ENCODE results near the gene TMPRSS3. TPM values are rescaled to one million over a fixed set of nuclear protein-coding genes. Genes with fewer than 3 reads are reported as not detected.
A peak's percentile ranks its signal among the peaks of the same experiment; 100 is the strongest.

Gene TMPRSS3
- total RNA-seq, 4 donors from 2014 or later = not detected

GRCh38 chr21:42381347-42381984 is 14.4 kb downstream of the TMPRSS3 start:
- TF ChIP-seq CTCF (IDR thresholded peaks at IDR 0.05) (peak in 2 of 3 experiments; percentile 25 to 43), EP300 (IDR thresholded peaks at IDR 0.05) (no peak)

GRCh38 chr21:42379426-42380215 is 16.2 kb downstream of the TMPRSS3 start:
- no peak overlapping the region for H3K4me3 ChIP-seq
- TF ChIP-seq EP300 (IDR thresholded peaks at IDR 0.05) = no peak
- no peak for TF ChIP-seq CTCF (IDR thresholded peaks at IDR 0.05)
- TF ChIP-seq POLR2A (IDR thresholded peaks at IDR 0.05; ENCODE audit: low read depth) = no peak
- no peak for TF ChIP-seq POLR2AphosphoS5 (IDR thresholded peaks at IDR 0.05)
- H3K9me3 ChIP-seq = peaks cover 0 to 13% (median 9%) of the 10 kb centered on the region in 4 donors
- H3K4me1 ChIP-seq = no peaks in the 10 kb centered on the region
- intact Hi-C loops (cut with DNase I) = no loop called here
- peaks cover 0 to 37% (median 0%) of the 10 kb centered on the region in 4 donors for H3K27me3 ChIP-seq
- 75% methylated on average over 13 of the region's 17 CpGs for WGBS
- H3K27ac ChIP-seq (replicated peaks in 1 of 4) = no peak overlapping the region
- H3K36me3 ChIP-seq = no peaks in the 10 kb centered on the region
- no peak for DNase-seq (ENCODE audit: extremely low spot score)

More at GRCh38 chr21:42381347-42381984, 14.4 kb downstream of the TMPRSS3 start:
- Histone ChIP-seq H3K36me3 (no peaks in the 10 kb centered on the region), H3K27me3 (peaks cover 0 to 29% (median 0%) of the 10 kb centered on the region in 4 donors), H3K4me1 (no peaks in the 10 kb centered on the region), H3K9me3 (peaks cover 0 to 13% (median 9%) of the 10 kb centered on the region in 4 donors), H3K4me3 (no peak overlapping the region), H3K27ac (replicated peaks in 1 of 4) (no peak overlapping the region)
- DNase-seq (ENCODE audit: extremely low spot score) = no peak
- no CpG with 5 or more reads among the region's 1 CpG for WGBS
- intact Hi-C loops (cut with DNase I) = no loop called here

- H3K4me3 ChIP-seq = no peak overlapping the region
- intact Hi-C loops (cut with DNase I) = no loop called here
- no peak for DNase-seq (ENCODE audit: extremely low spot score)
- WGBS = 74% methylated on average over 8 of the region's 8 CpGs
- TF ChIP-seq CTCF (IDR thresholded peaks at IDR 0.05) = no peak
- TF ChIP-seq EP300 (IDR thresholded peaks at IDR 0.05) = no peak
- TF ChIP-seq POLR2AphosphoS5 (IDR thresholded peaks at IDR 0.05) = no peak
- no peak for TF ChIP-seq POLR2A (IDR thresholded peaks at IDR 0.05; ENCODE audit: low read depth)
- no peaks in the 10 kb centered on the region for H3K4me1 ChIP-seq
- H3K9me3 ChIP-seq = peaks cover 0 to 13% (median 9%) of the 10 kb centered on the region in 4 donors
- no peaks in the 10 kb centered on the region for H3K36me3 ChIP-seq
- peaks cover 0 to 41% (median 0%) of the 10 kb centered on the region in 4 donors for H3K27me3 ChIP-seq
- no peak overlapping the region for H3K27ac ChIP-seq (replicated peaks in 1 of 4)
Measured at GRCh38 chr21:42378418-42378817, 17.4 kb downstream of the TMPRSS3 start.

- Histone ChIP-seq H3K27ac (replicated peaks in 1 of 4) (no peak overlapping the region), H3K9me3 (peaks cover 0 to 13% (median 9%) of the 10 kb centered on the region in 4 donors), H3K36me3 (no peaks in the 10 kb centered on the region), H3K4me1 (no peaks in the 10 kb centered on the region), H3K27me3 (peaks cover 0 to 41% (median 0%) of the 10 kb centered on the region in 4 donors), H3K4me3 (no peak overlapping the region)
- WGBS = 90% methylated on average over 5 of the region's 5 CpGs
- intact Hi-C loops (cut with DNase I) = no loop called here
- no peak for DNase-seq (ENCODE audit: extremely low spot score)
- no peak for TF ChIP-seq EP300 (IDR thresholded peaks at IDR 0.05)
- TF ChIP-seq POLR2A (IDR thresholded peaks at IDR 0.05; ENCODE audit: low read depth) = no peak
- TF ChIP-seq POLR2AphosphoS5 (IDR thresholded peaks at IDR 0.05) = no peak
- no peak for TF ChIP-seq CTCF (IDR thresholded peaks at IDR 0.05)
Measured at GRCh38 chr21:42377951-42378340, 17.9 kb downstream of the TMPRSS3 start.
